Trophoblast cell (in vitro differentiated cells and primary cell): ENCODE results near the gene TENM3.

Source experiments
- DNase-seq, 2 donors: peaks; one replicate each; pipeline ENCODE4 v3.0.0-alpha.2; 2016
- H2AFZ ChIP-seq: 2 replicates; pipeline ENCODE4 v1.6.1; 2013; ENCODE audit warnings: low read length, moderate library complexity, mild to moderate bottlenecking; ENCODE audit not compliant: insufficient read depth, poor library complexity
- H2AK5ac ChIP-seq: 2 replicates; pipeline ENCODE4 v1.6.1; 2013; ENCODE audit warnings: mild to moderate bottlenecking, low read length
- H2BK120ac ChIP-seq: 2 replicates; pipeline ENCODE4 v1.6.1; 2013; ENCODE audit warnings: low read length, mild to moderate bottlenecking, moderate library complexity; ENCODE audit not compliant: insufficient read depth, poor library complexity
- H2BK12ac ChIP-seq: 2 replicates; pipeline ENCODE4 v1.6.1; 2013; ENCODE audit warnings: mild to moderate bottlenecking, low read length, moderate library complexity
- H2BK5ac ChIP-seq: 2 replicates; pipeline ENCODE4 v1.6.1; 2013; ENCODE audit warnings: low read length, low read depth, moderate library complexity, mild to moderate bottlenecking; ENCODE audit not compliant: poor library complexity
- H3K14ac ChIP-seq: 2 replicates; pipeline ENCODE4 v1.6.1; 2013; ENCODE audit warnings: mild to moderate bottlenecking, low read length
- H3K18ac ChIP-seq: 2 replicates; pipeline ENCODE4 v1.6.1; 2013; ENCODE audit warnings: mild to moderate bottlenecking, low read length
- H3K23ac ChIP-seq: 2 replicates; pipeline ENCODE4 v1.6.1; 2013; ENCODE audit warnings: low read length
- H3K27ac ChIP-seq: 2 replicates; pipeline ENCODE4 v1.5.1; 2013; ENCODE audit warnings: low read depth, mild to moderate bottlenecking, inconsistent platforms, low read length, moderate library complexity
- H3K27me3 ChIP-seq: 2 replicates; pipeline ENCODE4 v1.6.1; 2013; ENCODE audit warnings: inconsistent platforms, mild to moderate bottlenecking, low read length, moderate library complexity; ENCODE audit not compliant: insufficient read depth
- H3K36me3 ChIP-seq, 2 experiments: 1 replicate in 1 of 2; 2 replicates in 1 of 2; pipeline ENCODE4 v1.6.1; 2013; ENCODE audit warnings: low read length in 2 of 2, mild to moderate bottlenecking in 2 of 2, moderate library complexity in 1 of 2; ENCODE audit not compliant: insufficient read depth in 2 of 2, control insufficient read depth in 1 of 2
- H3K4ac ChIP-seq: 2 replicates; pipeline ENCODE4 v1.6.1; 2013; ENCODE audit warnings: low read depth, mild to moderate bottlenecking, low read length, moderate library complexity
- H3K4me1 ChIP-seq, 2 experiments: 1 replicate in 1 of 2; 2 replicates in 1 of 2; pipeline ENCODE4 v1.6.1; 2013; ENCODE audit warnings: low read length in 2 of 2, mild to moderate bottlenecking in 2 of 2, moderate library complexity in 1 of 2; ENCODE audit not compliant: insufficient read depth in 2 of 2, control insufficient read depth in 1 of 2
- H3K4me2 ChIP-seq: 2 replicates; pipeline ENCODE4 v1.6.1; 2013; ENCODE audit warnings: inconsistent platforms, mild to moderate bottlenecking, low read length, moderate library complexity
- H3K4me3 ChIP-seq: 2 replicates; pipeline ENCODE4 v1.5.1; 2013; ENCODE audit warnings: mild to moderate bottlenecking, low read depth, low read length, inconsistent platforms
- H3K79me1 ChIP-seq: one replicate; pipeline ENCODE4 v1.6.1; 2013; ENCODE audit warnings: low read length
- H3K79me2 ChIP-seq: 2 replicates; pipeline ENCODE4 v1.6.1; 2013; ENCODE audit warnings: low read length, mild to moderate bottlenecking; ENCODE audit not compliant: control insufficient read depth, insufficient read depth, poor library complexity
- H3K9ac ChIP-seq: 2 replicates; pipeline ENCODE4 v1.6.1; 2013; ENCODE audit warnings: mild to moderate bottlenecking, low read length
- H3K9me3 ChIP-seq: 2 replicates; pipeline ENCODE4 v1.6.1; 2013; ENCODE audit warnings: low read depth, mild to moderate bottlenecking, control low read depth, inconsistent platforms, low read length; ENCODE audit not compliant: insufficient read depth
- H4K12ac ChIP-seq: 2 replicates; pipeline ENCODE4 v1.6.1; 2013; ENCODE audit warnings: low read depth, mild to moderate bottlenecking, low read length, moderate library complexity
- H4K8ac ChIP-seq: 2 replicates; pipeline ENCODE4 v1.6.1; 2013; ENCODE audit warnings: low read depth, mild to moderate bottlenecking, low read length, moderate library complexity
- H4K91ac ChIP-seq: one replicate; pipeline ENCODE4 v1.6.1; 2013; ENCODE audit warnings: low read depth, mild to moderate bottlenecking, low read length, moderate library complexity
- WGBS: extraction: QIAGEN DNeasy Blood & Tissue Kit; methylation state at CpG from one replicate; pipeline ENCODE4 v1.1.7; 2013; ENCODE audit warnings: missing lambda C conversion rate; ENCODE audit not compliant: insufficient read length, insufficient coverage; ENCODE audit errors: extremely low coverage; 5-methylcytosine and 5-hydroxymethylcytosine counted together

Gene TENM3

DNA sequence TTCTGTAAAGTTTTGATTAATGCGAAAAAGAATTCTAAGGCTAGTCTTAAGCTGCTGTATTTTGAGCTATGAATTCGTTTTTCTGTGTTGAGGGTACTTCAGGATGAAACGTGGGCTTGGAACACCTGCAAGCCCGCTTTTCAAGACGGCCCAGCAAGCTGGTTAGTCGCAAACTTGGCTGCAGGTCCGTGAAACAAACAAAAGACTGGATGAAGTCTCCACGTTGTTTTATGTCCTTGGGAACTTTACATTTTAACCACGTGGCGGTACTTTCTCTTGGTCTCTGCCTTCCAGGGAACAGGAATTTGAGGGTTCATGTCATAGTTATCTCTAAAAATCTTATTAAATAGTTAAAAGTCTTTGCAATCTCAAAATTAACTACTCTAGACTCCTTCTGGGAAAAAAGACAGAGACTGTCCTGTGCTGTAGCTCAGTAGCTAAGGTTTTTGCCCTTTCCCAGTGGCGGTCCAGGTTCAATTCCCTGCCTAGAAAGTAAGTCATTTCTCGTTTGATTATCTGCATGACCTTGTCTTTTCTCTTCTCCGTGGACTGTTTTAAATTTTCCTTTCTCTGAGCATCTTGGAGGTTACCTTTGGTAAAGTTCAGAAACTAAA, 21.0 kb downstream of the TENM3 start:
- H3K4ac ChIP-seq: peak overlapping the region; percentile 27
- DNase-seq: no peak
- no peak overlapping the region for H2BK120ac ChIP-seq
- no peaks in the 10 kb centered on the region for H3K79me2 ChIP-seq
- no peak overlapping the region for H2BK5ac ChIP-seq
- no peak overlapping the region for H2AFZ ChIP-seq
- H2BK12ac ChIP-seq: no peak overlapping the region
- no peak overlapping the region for H3K18ac ChIP-seq
- H3K79me1 ChIP-seq: no peaks in the 10 kb centered on the region
- WGBS: no CpG with 5 or more reads among the region's 13 CpGs
- no peak overlapping the region for H4K91ac ChIP-seq
- H3K23ac ChIP-seq: no peak overlapping the region
- H4K8ac ChIP-seq: no peak overlapping the region
- H3K4me1 ChIP-seq: peaks cover 0 to 2% of the 10 kb centered on the region in 2 experiments
- peaks cover 6 to 8% of the 10 kb centered on the region in 2 experiments for H3K36me3 ChIP-seq
- no peaks in the 10 kb centered on the region for H3K9me3 ChIP-seq
- peak overlapping the region; percentile 6 for H3K27ac ChIP-seq
- H4K12ac ChIP-seq: no peak overlapping the region
- no peak overlapping the region for H3K9ac ChIP-seq
- H2AK5ac ChIP-seq: no peak overlapping the region
- H3K27me3 ChIP-seq: no peaks in the 10 kb centered on the region
- no peak overlapping the region for H3K14ac ChIP-seq
- H3K4me3 ChIP-seq: no peak overlapping the region
- no peak overlapping the region for H3K4me2 ChIP-seq

DNA sequence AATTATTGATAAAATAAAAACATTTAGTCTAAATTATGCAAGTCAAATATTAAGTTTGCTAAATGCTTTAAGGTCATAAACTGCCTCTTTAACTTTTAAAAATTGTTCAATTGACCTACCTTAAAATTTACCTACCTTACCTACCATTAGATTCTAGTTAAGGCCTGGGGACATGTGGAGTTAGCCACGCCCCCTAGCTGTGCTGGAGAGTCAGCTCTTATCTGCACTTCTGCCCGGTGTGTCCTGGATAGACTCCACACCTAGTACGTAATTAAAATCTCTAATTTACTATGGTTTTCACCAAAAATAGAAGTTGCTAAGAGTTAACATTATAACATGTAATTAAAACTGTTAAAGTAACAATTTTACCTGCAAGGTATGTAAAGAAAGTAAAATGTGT, 22.7 kb downstream of the TENM3 start:
- no peak overlapping the region for H2AFZ ChIP-seq
- no peak overlapping the region for H2BK5ac ChIP-seq
- peak; percentile 60 to 70 for DNase-seq
- no peaks in the 10 kb centered on the region for H3K79me2 ChIP-seq
- H3K4me3 ChIP-seq: no peak overlapping the region
- H3K9ac ChIP-seq: no peak overlapping the region
- peaks cover 5 to 6% of the 10 kb centered on the region in 2 experiments for H3K36me3 ChIP-seq
- no peaks in the 10 kb centered on the region for H3K79me1 ChIP-seq
- no peak overlapping the region for H3K4me2 ChIP-seq
- no peak overlapping the region for H3K27ac ChIP-seq
- H4K91ac ChIP-seq: no peak overlapping the region
- no peak overlapping the region for H2BK12ac ChIP-seq
- H3K9me3 ChIP-seq: no peaks in the 10 kb centered on the region
- no peak overlapping the region for H3K4ac ChIP-seq
- H3K4me1 ChIP-seq: peaks cover 0 to 2% of the 10 kb centered on the region in 2 experiments
- H4K8ac ChIP-seq: no peak overlapping the region
- no peak overlapping the region for H2BK120ac ChIP-seq
- no CpG with 5 or more reads among the region's 3 CpGs for WGBS
- H2AK5ac ChIP-seq: no peak overlapping the region
- no peak overlapping the region for H3K14ac ChIP-seq
- no peaks in the 10 kb centered on the region for H3K27me3 ChIP-seq
- no peak overlapping the region for H3K18ac ChIP-seq
- no peak overlapping the region for H3K23ac ChIP-seq
- H4K12ac ChIP-seq: no peak overlapping the region

DNA sequence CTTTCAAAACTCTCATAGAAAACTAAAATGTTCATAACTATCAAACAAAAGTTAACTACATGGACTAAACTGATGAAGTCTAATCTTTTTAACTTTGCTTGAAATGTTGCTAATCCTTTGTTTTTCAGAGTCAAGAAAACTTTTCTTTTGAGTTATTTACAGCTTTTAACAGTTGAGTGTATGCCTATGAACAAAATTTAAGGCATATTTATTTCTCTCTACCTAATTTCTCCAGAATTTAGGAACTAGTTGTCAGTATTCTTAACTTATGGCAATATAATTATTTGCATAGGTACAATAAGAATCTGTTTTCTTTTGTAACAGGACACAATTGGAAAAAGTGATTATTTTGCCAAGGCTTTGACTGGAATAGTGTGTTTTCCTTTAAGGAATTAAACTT, 23.8 kb downstream of the TENM3 start:
- Histone ChIP-seq H3K4me2 (no peak overlapping the region), H3K23ac (no peak overlapping the region), H3K36me3 (peaks cover 2 to 6% of the 10 kb centered on the region in 2 experiments)

DNA sequence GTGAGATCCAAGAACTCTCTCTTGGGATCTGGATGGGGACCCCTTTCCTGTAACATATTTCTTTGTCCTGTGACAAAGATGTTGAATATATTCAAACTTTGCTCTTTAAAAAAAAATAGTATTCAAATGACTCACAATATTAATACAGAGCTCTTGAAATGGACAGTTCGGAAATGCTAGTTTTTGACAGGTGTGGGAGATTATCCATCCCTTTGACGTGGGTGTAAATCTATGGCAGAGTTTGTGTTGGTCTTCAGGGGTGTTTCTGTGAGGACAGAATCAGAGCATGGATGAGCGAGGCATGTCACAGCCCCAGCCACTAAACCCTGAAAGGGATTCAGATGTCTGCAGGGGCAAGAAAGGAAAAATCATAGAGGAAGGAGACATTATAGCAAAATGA, 25.8 kb downstream of the TENM3 start:
- H3K79me2 ChIP-seq: no peaks in the 10 kb centered on the region
- H4K12ac ChIP-seq: no peak overlapping the region
- no peak overlapping the region for H3K18ac ChIP-seq
- no peaks in the 10 kb centered on the region for H3K4me1 ChIP-seq
- H3K4me2 ChIP-seq: no peak overlapping the region
- no peaks in the 10 kb centered on the region for H3K79me1 ChIP-seq
- no peak overlapping the region for H2BK120ac ChIP-seq
- no peak overlapping the region for H4K8ac ChIP-seq
- no peak overlapping the region for H4K91ac ChIP-seq
- WGBS: no CpG with 5 or more reads among the region's 3 CpGs
- H2AK5ac ChIP-seq: no peak overlapping the region
- peak overlapping the region; percentile 4 for H3K9ac ChIP-seq
- H3K9me3 ChIP-seq: no peaks in the 10 kb centered on the region
- H3K27me3 ChIP-seq: no peaks in the 10 kb centered on the region
- no peak overlapping the region for H2AFZ ChIP-seq
- no peak for DNase-seq
- no peak overlapping the region for H3K23ac ChIP-seq
- H3K4ac ChIP-seq: no peak overlapping the region
- no peak overlapping the region for H3K4me3 ChIP-seq
- H2BK12ac ChIP-seq: no peak overlapping the region
- no peak overlapping the region for H2BK5ac ChIP-seq
- H3K14ac ChIP-seq: no peak overlapping the region
- no peak overlapping the region for H3K27ac ChIP-seq
- peaks cover 4 to 8% of the 10 kb centered on the region in 2 experiments for H3K36me3 ChIP-seq

More for the DNA sequence above, 23.8 kb downstream of the TENM3 start:
- H2AFZ ChIP-seq: no peak overlapping the region
- no peaks in the 10 kb centered on the region for H3K79me2 ChIP-seq
- H3K14ac ChIP-seq: no peak overlapping the region
- no peak overlapping the region for H2AK5ac ChIP-seq
- no peak overlapping the region for H3K27ac ChIP-seq
- no peaks in the 10 kb centered on the region for H3K79me1 ChIP-seq
- no peak for DNase-seq
- no peak overlapping the region for H3K18ac ChIP-seq
- H2BK120ac ChIP-seq: no peak overlapping the region
- no peak overlapping the region for H2BK5ac ChIP-seq
- H3K9me3 ChIP-seq: no peaks in the 10 kb centered on the region
- no peak overlapping the region for H2BK12ac ChIP-seq
- no peak overlapping the region for H4K91ac ChIP-seq
- H3K9ac ChIP-seq: no peak overlapping the region
- no peak overlapping the region for H4K8ac ChIP-seq
- H3K4ac ChIP-seq: no peak overlapping the region
- no peak overlapping the region for H3K4me3 ChIP-seq
- H4K12ac ChIP-seq: no peak overlapping the region
- H3K4me1 ChIP-seq: peaks cover 0 to 2% of the 10 kb centered on the region in 2 experiments
- no peaks in the 10 kb centered on the region for H3K27me3 ChIP-seq
